Stimulated activated CD4-positive, alpha-beta T cell treated with anti-CD3 and anti-CD28 coated beads, Interleukin-2, amount 100 ng/mL, for 48 hours (primary cell): ENCODE data around the gene RYR2.

ENCODE experiments used
- DNase-seq, 2 donors: peaks; one replicate each; pipeline ENCODE4 v3.0.0-alpha.2; 2020

RYR2 gene

DNA sequence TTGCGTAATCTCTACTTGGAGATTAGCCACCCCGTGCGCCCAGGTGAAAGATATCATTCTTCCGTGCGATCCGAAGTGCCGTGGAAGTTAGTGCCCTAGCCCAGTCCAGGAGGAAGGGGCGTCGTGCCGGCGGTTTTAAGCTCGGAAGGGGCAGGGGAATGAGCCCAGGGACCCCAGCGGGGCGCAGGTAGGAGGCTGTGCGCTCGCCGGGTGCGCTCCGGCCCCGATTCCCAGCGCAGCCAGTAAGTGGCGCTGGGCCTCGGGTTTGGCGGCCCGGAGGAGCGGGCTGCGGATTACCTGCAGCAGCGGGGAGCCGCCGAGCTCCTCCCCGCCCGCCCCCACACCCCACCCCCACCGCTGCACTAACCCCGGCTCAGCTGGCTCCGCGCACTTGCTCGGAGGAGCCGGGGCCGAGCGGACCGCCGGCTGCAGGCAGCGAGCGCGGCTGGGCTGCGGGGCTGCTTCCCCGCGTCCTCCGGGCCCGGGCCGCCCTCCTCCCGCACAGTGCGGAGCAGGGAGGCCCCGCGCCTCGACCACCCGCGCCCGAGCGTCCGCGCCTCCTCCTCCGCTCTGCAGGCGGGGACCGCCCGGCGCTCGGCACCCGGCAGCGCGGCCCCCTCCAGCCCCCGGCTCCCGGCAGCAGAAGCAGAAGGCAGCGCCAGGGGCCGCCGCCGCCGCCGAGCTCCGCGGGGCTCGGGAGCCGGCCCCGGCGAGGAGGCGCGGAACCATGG is at the start of gene RYR2:
Gene RYR2, plus strand, starts transcription at position 390 of the 731 bp plus-strand sequence. Its CDS starts 338 bp downstream, at position 728.
- DNase-seq = no peak

DNA sequence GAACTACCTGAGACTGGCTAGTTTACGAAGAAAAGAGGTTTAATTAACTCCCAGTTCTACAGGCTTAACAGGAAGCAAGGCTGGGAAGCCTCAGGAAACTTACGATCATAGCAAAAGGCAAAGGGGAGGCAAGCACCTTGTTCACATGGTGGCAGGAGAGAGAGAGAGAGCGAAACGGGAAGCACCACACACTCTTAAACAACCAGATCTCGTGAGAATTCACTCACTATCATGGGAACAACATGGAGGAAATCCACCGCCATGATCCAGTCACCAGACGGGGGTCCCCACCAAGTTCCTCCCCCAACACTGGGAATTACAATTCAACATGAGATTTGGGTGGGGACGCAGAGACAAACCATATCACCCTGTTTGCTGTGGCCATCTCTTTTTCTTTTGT is 49.5 kb upstream of the RYR2 start:
- no peak for DNase-seq

DNA sequence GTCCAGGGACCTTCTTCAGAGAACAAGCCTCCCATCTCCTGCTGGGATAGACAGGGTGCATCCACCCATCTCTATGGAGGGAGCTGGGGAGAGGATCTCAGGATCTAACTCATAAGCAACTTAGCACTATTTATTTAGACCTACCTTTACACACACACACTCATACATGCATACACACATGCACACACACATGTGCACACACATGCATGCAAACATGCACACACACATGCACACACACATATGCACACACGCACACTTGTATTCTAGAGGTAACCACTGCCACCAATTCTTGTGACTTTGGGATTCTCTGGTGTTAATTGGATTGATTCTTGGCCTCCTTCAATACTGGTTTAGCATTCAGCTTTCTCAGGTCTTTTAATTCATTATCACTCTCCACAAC is 47.5 kb upstream of the RYR2 start:
- no peak for DNase-seq

DNA sequence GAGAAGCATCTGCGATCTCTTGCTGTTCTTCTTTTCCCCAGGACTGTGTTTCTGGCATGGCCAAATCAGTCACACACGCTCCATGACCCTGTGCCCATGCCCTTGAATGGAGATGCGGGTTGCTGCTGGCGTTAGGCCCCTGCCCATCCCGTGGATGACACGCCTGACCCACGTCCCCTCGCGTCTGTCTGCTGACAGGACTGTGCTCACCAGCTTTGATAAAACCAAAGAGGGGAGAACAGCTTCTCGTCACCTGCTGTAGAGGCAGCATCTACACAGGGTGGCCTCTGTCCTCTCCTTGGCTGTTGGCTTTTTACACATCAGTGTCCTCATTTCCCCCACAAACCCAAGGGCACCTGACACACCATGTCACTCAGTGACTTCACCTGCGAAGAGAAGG is 44.6 kb upstream of the RYR2 start:
- no peak for DNase-seq

DNA sequence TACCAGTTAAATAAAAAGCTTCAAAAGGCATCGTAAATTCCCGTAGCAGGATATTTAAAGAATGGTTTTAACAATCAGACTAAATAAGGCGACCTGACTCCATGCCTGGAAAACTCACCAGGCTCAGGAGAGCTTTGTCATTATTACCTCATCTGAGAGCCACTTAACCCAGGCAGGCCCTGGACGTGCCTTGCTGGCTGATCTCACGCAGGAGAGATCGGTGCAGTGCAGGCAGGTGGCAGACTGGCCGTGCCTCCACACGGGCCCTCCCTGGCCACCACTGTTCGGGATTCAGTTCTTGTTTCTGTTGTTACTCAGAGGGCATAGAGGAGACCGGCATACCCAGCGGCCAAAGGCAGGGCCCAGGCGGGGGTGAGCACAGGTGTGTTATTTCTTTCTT is 44.1 kb upstream of the RYR2 start:
- DNase-seq = no peak

DNA sequence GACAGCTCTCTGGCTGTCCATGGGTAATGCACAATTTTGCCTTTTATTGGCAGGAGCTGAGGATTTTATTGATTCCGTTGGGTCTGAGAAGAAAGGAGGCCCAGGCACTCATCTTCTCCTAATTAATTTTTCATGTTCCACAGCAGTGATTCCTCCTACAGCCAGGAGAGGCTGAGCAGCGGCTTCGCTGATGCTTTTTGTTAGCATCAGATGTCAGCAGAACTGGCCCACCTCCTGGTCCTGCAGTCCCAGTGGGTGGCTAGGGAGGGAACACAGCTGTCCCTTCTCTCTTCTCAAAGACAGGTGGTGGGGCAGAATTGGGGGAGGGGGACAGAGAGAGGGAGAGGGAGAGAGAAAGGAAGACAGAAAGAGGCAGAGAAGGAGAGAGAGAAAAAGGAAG is 43.4 kb upstream of the RYR2 start:
- no peak for DNase-seq

DNA sequence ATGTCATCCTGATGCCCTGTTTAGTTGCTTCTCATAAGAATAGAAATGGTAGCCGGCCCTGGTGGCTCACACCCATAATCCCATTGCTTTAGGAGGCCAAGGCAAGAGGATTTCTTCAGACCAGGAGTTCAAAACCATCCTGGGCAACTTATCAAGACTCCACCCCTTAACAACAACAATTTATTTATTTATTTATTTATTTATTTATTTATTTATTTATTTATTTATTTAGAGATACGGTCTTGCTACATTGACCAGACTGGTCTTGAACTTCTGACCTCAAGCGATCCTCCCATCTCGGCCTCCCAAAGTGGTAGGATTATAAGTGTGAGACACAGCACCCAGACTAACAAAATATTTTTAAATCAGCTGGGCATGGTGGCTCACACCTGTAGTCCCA is 41.8 kb upstream of the RYR2 start:
- no peak for DNase-seq

DNA sequence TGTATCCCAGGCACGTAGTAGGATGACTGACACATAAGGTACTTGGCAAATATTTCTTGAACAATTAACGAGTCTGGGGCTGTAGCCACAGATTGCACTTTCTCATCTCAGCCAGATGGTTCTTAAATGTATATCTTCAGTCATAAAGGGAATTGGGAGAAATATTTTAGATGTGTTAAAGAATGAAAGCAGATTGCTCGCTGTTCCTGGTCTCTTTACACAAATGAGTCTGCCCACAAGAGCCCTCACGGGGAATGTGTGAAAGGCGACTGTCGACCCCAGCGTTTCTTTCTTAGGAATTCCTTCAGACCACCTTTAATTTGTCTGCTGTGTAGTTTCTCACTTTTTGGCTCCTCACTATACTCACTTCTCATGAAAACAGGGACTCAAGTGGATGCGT is 38.5 kb upstream of the RYR2 start:
- no peak for DNase-seq

DNA sequence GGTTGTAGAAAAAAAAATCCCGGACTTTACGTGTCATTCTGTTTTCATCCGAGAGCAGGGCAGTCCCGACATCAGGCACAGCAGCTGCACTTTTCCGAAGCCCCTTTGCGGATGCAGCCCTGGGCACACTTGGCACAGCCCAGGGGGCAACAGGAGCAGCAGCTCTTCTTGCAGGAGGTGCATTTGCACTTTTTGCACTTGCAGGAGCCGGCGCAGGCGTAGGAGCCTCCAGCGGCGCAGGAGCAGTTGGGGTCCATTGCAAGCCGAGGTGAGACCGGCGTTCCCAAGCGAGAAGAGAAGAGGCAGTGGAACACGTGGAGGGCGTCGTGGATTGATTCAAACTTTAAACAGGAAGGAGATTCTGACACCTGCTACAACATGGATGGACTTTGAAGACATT is 37.9 kb upstream of the RYR2 start, which contains the start of gene MT1HL1:
Gene MT1HL1, minus strand, starts transcription at position 326 of the 400 bp plus-strand sequence. Its CDS starts 69 bp downstream, at position 257.
- no peak for DNase-seq

DNA sequence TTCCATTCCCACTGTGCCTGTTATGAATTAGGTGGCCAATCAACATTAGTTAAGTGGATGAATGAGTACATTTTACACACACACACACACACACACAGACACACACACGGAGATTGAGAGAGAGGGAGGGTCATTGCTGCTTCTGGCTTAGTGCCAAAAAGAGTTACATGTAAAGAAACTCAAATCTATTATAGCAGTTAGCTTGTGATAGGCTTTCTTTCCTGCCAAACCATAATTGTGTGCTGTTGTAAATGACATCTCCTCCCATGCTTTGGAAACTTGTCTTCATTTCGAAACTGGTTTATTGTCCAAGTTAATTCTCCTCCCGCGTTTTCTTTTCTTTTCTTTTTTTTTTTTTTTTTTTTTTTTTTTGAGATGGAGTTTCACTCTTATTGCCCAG is 36.3 kb upstream of the RYR2 start:
- no peak for DNase-seq

DNA sequence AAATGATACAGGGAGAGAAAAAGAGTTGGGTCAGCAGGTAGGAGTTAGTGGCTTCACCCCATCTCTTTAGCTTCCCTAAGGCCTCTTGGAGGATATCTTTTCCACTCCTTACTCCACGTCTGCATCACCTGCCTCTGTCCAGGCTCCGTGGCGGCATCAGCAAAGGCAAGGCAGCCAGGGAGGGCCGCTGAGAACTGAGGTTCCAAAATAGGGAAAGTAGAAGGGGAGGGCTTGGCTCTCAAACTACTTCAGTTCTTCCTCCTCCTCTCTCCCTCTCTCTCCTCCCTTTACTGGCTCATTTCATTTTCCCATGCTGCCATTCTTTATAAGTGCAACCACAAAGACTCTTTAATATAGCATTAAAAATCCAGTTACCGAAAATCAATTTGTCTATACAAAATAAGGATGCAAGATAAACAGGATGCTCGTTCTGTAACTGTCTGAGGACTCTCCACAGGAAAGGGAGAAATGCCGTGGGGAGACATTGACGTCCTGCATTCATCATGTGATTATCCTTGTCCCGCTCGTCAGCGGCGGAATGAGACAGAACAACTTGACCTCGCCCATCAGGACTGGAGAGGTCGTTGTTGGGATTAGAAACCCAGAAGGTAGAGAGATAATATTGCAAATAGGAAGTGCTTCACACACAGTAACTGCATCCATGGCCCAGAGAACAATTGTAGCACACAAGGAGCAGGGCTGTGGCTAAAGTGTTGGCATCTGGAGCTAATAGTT is 34.7 kb upstream of the RYR2 start:
- DNase-seq = no peak

DNA sequence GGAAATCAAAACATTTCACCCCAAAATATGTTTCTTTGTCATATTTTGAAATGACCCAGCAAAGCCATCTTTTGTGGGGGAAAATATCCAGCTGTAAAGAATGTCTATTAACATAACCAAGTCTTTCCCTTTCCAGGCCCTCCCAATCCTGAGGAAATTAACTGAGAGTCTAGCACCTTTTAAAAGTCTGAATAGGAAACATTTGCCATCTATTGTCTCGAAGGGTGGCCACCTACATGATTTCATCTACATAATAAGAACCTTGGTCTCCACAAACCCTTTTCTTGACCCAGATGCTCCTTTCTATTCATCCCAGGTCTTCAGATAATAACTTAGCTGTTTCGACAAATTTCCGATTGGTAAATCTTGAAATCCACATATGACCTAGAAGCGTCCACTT is 32.4 kb upstream of the RYR2 start:
- no peak for DNase-seq

DNA sequence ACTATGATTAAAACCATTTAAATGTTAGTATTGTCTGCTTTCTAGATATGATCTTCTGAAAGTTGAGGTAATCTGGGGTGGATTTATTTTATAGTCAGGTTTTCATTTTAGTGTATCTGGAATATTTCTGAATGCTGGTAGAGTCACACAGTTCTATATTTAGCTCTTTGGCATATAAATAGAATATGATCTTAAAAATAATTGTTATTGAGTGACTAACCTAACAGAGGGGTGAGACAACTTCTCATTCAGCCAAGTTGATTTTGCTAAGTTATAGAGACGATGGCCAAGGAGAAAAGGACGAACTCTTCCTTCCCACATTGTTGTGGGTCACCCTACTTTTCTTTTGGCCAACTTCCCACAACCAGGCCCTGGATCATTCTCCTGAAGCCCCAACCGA is 30.6 kb upstream of the RYR2 start:
- no peak for DNase-seq

DNA sequence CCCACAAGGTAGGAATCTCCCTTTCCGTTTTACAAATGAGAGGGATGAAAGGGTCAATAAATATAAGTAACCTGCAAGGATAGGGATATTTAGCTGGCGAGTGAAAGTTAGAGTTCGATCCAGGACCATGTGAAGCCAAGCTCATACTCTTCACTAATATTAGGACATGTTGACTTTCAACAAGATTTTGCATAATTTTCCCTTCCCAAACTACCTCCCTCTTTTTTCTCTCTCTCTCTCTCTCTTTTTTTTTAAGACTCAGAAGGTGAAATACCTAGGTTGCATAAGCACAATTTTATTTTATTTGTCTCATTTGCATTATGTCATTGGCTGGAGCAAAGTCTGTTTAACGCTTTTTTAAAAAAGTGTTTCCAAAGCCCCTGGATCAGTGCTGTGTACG is 29.6 kb upstream of the RYR2 start:
- no peak for DNase-seq

DNA sequence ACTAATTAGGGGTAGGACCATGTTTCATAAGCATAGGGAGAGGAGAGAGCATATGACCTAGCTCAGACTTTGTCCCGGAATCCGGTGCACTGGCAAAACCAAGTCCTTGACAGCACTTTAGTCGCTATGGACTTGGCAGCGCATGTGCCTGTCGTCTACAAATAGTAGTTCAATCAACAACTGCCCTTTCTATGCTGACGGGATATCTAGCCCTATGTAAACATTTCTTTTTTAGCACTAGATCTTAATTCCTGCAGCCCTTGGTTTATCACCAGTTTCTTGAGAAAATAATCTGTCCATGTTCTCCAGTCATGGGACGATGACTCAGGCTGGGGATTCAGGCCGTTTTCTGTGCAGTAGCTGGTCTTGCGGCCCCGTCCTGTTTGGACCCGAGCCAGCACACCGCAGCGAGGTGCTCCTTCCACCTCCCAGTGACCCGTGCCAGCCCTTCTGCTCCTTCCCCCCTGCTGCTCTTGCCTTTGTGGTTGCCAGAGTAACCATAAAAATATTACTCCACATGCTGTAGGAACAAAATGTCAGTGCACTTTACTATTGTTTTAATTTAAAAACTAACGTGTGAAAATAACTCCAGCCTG is 29.1 kb upstream of the RYR2 start:
- no peak for DNase-seq

DNA sequence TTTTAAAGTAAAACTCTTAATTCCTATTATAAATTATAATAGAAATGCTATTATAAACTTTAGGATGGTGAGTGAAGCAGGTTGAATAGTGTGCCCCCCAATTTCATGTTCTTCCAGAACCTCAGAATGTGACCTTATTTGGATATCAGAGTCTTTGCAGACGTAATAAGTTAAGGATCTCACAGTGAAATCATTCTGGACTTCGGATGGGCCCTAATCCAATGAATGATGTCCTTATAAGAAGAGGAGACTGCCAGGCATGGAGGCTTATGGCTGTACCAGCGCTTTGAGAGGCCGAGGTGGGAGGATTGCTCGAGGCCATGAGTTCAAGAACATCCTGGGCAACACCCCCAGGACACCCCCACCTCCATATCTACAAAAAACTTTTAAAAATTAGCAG is 28.4 kb upstream of the RYR2 start:
- no peak for DNase-seq

DNA sequence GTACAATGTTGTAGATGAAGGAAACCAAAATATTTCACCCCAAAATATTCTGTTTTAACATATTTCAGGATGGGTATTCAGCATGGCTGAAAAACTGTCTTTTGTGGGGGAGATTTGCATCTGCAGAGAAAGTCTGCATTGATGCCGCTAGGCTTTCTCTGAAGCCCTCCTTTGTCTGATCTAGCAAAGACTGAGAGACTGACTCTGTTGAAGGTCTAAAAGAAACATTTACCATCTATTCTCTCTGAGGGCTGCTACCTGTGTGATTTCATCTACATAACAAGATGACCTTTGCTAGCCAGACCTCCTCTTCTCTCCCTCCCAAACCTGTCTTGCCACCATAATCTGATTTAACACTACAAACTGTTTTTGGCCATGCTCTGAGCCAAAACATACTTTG is 25.4 kb upstream of the RYR2 start:
- DNase-seq = no peak

DNA sequence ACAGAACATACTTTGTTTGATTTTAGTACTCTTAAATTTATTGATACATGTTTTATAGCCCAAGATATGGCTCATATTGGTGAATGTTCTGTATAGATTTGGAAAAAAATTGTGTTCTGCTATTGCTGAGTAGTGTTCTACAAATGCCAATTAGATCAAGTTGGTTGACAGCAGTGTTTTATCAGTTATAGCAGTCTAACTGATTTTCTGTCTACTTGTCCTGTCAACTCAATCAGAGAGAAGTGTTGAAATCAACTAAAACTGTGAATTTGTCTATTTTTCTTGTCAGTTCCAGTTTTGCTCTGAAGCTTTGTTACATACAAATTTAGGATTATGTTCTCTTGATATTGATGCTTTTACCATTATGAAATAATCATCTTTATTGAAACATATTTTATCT is 23.1 kb upstream of the RYR2 start:
- no peak for DNase-seq

DNA sequence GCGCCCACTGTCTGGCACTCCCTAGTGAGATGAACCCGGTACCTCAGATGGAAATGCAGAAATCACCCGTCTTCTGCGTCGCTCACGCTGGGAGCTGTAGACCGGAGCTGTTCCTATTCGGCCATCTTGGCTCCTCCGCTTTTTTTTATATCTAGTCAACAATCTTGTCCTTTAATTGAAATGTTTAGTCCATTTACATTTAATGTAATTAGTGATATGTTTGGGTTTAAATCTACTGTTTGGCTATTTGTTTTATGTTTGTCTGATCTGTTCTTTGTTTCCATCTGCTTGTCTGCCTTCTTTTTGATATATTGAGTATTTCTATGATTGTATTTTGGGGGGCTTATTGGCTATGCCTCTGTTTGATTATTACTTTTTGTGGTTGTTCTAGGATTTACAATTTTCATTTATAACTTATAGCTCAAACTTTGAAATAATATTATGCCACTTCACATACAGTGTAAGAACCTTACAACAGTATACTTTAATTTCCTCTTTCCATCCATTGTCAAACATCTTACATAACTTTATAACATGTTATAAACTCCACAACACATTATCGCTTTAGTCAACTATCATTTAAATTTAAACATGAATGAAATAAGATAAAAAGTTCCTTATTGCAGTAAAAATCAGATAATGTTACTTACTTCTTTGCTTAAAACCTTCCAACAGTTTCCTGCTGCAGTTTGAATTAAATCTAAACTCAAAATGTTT is 16.5 kb upstream of the RYR2 start:
- no peak for DNase-seq

DNA sequence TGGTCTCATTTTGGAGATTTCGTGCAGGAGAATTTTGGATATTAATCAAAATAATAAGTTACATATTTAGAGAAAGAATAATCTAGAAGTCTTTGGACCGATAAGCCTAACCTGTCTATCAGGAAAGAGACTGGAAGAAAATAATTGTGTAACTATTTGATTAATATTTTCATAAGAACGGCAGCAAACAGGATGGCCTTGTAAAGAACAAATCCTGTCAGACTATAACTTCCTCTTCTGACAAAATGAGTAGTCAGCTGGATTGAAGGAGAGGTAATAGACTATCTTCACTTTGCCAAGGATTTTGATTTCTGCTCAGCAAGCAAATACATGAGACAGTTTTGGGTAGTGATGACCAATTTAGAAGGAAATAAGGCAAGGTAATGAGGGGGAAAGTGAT is 12.7 kb upstream of the RYR2 start:
- no peak for DNase-seq

DNA sequence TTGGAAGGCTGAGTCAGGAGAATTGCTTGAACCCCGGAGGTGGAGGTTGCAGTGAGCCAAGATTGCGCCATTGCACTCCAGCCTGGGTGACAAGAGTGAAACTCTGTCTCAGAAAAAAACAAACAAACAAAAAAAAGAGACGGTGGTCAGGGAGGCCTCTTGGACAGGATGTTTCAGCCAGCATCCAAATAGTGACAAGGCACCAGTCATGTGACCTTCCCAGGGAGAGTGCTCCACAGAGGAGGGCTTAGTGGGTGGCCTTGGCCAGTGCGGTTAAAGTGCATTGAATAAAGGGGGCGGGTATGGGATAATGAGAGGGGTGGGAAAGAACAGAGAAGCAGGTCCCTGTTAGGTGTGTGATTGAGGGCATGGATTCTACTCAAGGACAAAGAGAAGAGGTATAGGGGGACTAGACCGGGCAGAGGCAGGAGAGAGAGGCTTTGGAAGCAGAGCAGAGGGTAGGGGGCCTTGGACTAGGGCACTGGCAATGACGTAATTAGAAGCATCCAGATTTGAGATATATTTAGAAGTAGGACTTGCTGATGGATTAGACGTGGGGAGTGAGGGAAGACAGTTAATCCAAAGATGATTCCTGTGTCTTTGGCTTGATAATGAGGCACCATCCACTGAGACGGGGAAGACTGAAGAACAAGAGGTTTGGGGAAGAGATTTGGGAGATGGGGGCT is 12.0 kb upstream of the RYR2 start:
- DNase-seq = no peak

DNA sequence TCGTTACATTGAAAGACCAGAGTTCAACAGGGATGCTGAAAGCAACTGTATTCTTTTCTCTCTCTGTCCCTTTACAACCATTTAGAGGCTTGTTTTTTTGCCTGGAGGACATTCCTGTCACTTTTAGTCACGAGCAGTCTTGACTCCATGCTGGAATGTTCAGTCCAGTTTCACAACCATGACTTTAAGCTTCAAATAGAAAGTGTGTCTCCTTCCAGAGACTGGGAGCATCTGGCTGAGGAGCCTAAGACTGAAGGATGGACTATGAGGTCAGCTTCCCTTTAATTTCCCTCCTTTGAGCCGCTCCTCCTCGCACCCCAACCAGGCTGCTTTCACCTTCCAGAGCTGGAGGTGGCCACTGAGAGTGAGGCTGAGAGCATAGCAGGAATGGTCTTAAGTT is 10.5 kb upstream of the RYR2 start:
- DNase-seq = no peak

DNA sequence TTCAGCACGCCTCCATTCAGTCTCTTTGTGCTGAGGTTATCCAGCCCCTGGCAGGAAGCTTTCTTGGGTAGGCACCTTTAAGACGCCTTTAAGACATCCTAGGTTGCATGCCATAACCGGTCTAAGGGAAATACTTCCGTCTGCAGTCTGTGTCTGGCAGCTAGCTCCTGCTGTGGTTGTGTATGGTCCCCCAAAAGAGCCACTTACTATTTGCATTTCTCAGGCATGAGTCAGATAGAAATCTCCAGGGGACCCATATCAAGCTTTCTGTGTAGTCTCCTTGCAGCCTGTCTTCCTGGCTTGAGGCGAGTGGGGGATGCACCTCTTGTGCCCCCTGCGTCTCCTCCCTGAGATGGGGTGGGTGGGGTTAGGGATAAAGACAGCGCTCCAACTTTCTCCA is 10.0 kb upstream of the RYR2 start:
- DNase-seq = no peak
